ENCODE measurements around the gene ZSWIM8. TPM values are rescaled to one million over a fixed set of nuclear protein-coding genes. Genes with fewer than 3 reads are reported as not detected.

The ZSWIM8 gene
- total and polyA plus RNA-seq, 2 of the 8 experiments (the other 6 are each of a cell fraction or from before 2014, with no cell fraction given) = 44.7 to 99.7 TPM

GRCh38 chr10:73806176-73806950 lies 21.0 kb downstream of the ZSWIM8 start:
- Histone ChIP-seq H2AK5ac (ENCODE audit: low read depth, low read length) (no peak overlapping the region), H3K14ac (ENCODE audit: insufficient read length) (no peak overlapping the region), H2BK120ac (replicated peaks; ENCODE audit: low read depth, low read length) (no peak overlapping the region), H3K36me3 (ENCODE audit: control insufficient read depth in 2 of 4, insufficient read depth in 4 of 4, low read length in 3 of 4) (peaks cover 6 to 28% (median 24%) of the 10 kb centered on the region in 4 experiments; a peak in 7 of 8 replicates), H2AFZ (ENCODE audit: low read length) (no peak overlapping the region), H3K79me1 (ENCODE audit: low read depth, low read length) (0 out of 2 replicates have a peak, but pooled peaks cover 4% of the 10 kb centered on the region), H3K4ac (replicated peaks; ENCODE audit: insufficient read length, low read depth, low read length) (no peak overlapping the region), H3K4me1 (replicated peaks in 1 of 4; ENCODE audit: control insufficient read depth in 3 of 4, insufficient read depth in 4 of 4, low read length in 3 of 4) (peaks cover 0 to 4% (median 2%) of the 10 kb centered on the region in 4 experiments; a peak in 3 of 7 replicates), H4K8ac (ENCODE audit: extremely low read depth, insufficient read depth, low read length) (no peak overlapping the region; the same call in 1 of the 2 replicates), H3K23ac (ENCODE audit: insufficient read length) (no peak overlapping the region), H2BK5ac (ENCODE audit: low read depth, low read length) (no peak overlapping the region), H4K91ac (replicated peaks; ENCODE audit: insufficient read length, low read length) (no peak overlapping the region), H3K79me2 (ENCODE audit: control insufficient read depth in 1 of 2, insufficient read depth in 2 of 2, low read length in 2 of 2) (no peaks in the 10 kb centered on the region), H3K27me3 (replicated peaks in 1 of 4; ENCODE audit: control insufficient read depth in 3 of 4, extremely low read depth in 1 of 4, insufficient read depth in 3 of 4, low read length in 3 of 4) (no peaks in the 10 kb centered on the region), H4K5ac (ENCODE audit: insufficient read length, low read depth, low read length) (no peak overlapping the region), H3K23me2 (ENCODE audit: low read depth, low read length) (no peaks in the 10 kb centered on the region; the same call in 1 of the 2 replicates), H2BK20ac (ENCODE audit: low read length) (no peak overlapping the region), H3K27ac (ENCODE audit: low read depth, low read length) (no peak overlapping the region), H3K9ac (replicated peaks in 1 of 4; ENCODE audit: extremely low read depth in 1 of 4, low read depth in 3 of 4, low read length in 3 of 4) (no peak overlapping the region), H2BK15ac (ENCODE audit: low read length) (no peak overlapping the region), H3K56ac (replicated peaks; ENCODE audit: insufficient read length, low read depth, low read length) (no peak overlapping the region), H4K20me1 (replicated peaks in 1 of 2; ENCODE audit: control insufficient read depth in 1 of 2, insufficient read depth in 2 of 2, low read length in 2 of 2) (peaks cover 0 to 12% of the 10 kb centered on the region in 2 experiments), H2BK12ac (ENCODE audit: low read depth, low read length) (no peak overlapping the region), H3K18ac (ENCODE audit: extremely low read depth, low read length) (no peak overlapping the region), H3K4me3 (ENCODE audit: extremely low read depth in 1 of 4, insufficient read depth in 2 of 4, low read depth in 3 of 4, low read length in 4 of 4) (no peak overlapping the region), H3K4me2 (ENCODE audit: insufficient read depth in 1 of 2, low read depth in 2 of 2, low read length in 2 of 2) (no peak overlapping the region), H3K9me3 (ENCODE audit: insufficient read depth in 2 of 2, low read depth in 1 of 2, low read length in 1 of 2) (no peaks in the 10 kb centered on the region)
- 97% methylated on average over 14 of the region's 14 CpGs; no CpG with 5 or more reads in 1 of the 2 experiments for WGBS, 2 experiments (ENCODE audit: extremely low coverage in 1 of 2, insufficient coverage in 1 of 2, insufficient read length in 1 of 2, insufficient replicate concordance in 2 of 2, low coverage in 1 of 2, low lambda C conversion rate in 2 of 2, missing lambda C conversion rate in 1 of 2)
- ChIA-PET CTCF (ENCODE audit: partially characterized antibody) (interaction anchor here (0.8 to 1.2 kb wide), 3 partner anchors 9 to 96 kb away, joined by 3 to 4 read pairs (median 4); no protein-coding TSS in a partner anchor), POLR2A (ENCODE audit: partially characterized antibody) (interaction anchor here (0.8 to 11.1 kb wide), 4 partner anchors 10 to 34 kb away, joined by 3 to 137 read pairs (median 3); a partner anchor contains a TSS)
- DNase-seq (ENCODE audit: low read depth in 1 of 2, low spot score in 2 of 2) (no peak), FAIRE-seq (no peak)
- TF ChIP-seq JUND (IDR thresholded peaks at IDR 0.05; ENCODE audit: low read length) = no peak
- TF ChIP-seq GABPA (IDR thresholded peaks at IDR 0.05; ENCODE audit: borderline replicate concordance, insufficient read depth, low read length) = no peak
- TF ChIP-seq CBX5 (IDR thresholded peaks at IDR 0.05; ENCODE audit: low read depth, low read length) = no peak
- no peak for TF ChIP-seq BRCA1 (IDR thresholded peaks at IDR 0.05; ENCODE audit: low read depth, low read length)
- no peak for TF ChIP-seq CEBPB (IDR thresholded peaks at IDR 0.05; ENCODE audit: low read depth, low read length)
- TF ChIP-seq TBP (IDR thresholded peaks at IDR 0.05; ENCODE audit: low read depth, low read length) = no peak
- no peak for TF ChIP-seq SIN3A (conservative IDR thresholded peaks at IDR 0.05 in 1 of 2, IDR thresholded peaks at IDR 0.05 in 1 of 2; ENCODE audit: low read depth in 1 of 2, low read length in 2 of 2)
- TF ChIP-seq SIRT6 (IDR thresholded peaks at IDR 0.05; ENCODE audit: low read length) = no peak
- TF ChIP-seq SP2 (IDR thresholded peaks at IDR 0.05; ENCODE audit: low read length) = no peak
- no peak for TF ChIP-seq CHD2 (IDR thresholded peaks at IDR 0.05; ENCODE audit: low read length)
- no peak for TF ChIP-seq NRF1 (IDR thresholded peaks at IDR 0.05; ENCODE audit: low read depth, low read length)
- TF ChIP-seq YY1 (IDR thresholded peaks at IDR 0.05; ENCODE audit: low read depth, low read length) = no peak
- no peak for TF ChIP-seq ZNF274 (IDR thresholded peaks at IDR 0.05; ENCODE audit: borderline replicate concordance, extremely low read depth, low read length)
- no peak for TF ChIP-seq KDM1A (IDR thresholded peaks at IDR 0.05; ENCODE audit: borderline replicate concordance, low read length)
